ENCODE data around the gene EML4. TPM values are rescaled to one million over a fixed set of nuclear protein-coding genes. Genes with fewer than 3 reads are reported as not detected.
A peak's percentile ranks its signal among the peaks of the same experiment; 100 is the strongest.

The EML4 gene, protein sequence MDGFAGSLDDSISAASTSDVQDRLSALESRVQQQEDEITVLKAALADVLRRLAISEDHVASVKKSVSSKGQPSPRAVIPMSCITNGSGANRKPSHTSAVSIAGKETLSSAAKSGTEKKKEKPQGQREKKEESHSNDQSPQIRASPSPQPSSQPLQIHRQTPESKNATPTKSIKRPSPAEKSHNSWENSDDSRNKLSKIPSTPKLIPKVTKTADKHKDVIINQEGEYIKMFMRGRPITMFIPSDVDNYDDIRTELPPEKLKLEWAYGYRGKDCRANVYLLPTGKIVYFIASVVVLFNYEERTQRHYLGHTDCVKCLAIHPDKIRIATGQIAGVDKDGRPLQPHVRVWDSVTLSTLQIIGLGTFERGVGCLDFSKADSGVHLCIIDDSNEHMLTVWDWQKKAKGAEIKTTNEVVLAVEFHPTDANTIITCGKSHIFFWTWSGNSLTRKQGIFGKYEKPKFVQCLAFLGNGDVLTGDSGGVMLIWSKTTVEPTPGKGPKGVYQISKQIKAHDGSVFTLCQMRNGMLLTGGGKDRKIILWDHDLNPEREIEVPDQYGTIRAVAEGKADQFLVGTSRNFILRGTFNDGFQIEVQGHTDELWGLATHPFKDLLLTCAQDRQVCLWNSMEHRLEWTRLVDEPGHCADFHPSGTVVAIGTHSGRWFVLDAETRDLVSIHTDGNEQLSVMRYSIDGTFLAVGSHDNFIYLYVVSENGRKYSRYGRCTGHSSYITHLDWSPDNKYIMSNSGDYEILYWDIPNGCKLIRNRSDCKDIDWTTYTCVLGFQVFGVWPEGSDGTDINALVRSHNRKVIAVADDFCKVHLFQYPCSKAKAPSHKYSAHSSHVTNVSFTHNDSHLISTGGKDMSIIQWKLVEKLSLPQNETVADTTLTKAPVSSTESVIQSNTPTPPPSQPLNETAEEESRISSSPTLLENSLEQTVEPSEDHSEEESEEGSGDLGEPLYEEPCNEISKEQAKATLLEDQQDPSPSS
- total RNA-seq, result 10 to 100 TPM; 82.7 to 85.8 TPM
- polyA plus RNA-seq, result 10 to 100 TPM; 22.6 to 26.1 TPM
- long read RNA-seq, donor 1, full-length matches to known transcripts, result 26 of 35 reads
- long read RNA-seq, donor 1, partial matches to known transcripts, result 9 of 35 reads
- long read RNA-seq, donor 1, other reads (novel, unspliced or antisense), result 0 of 35 reads
- long read RNA-seq, donor 2, transcript EML4-205 (4 exons, 962 nt), result major isoform, 7 of 7 reads
- long read RNA-seq, donor 2, partial matches to known transcripts, result 0 of 7 reads
- long read RNA-seq, donor 2, other reads (novel, unspliced or antisense), result 0 of 7 reads
- long read RNA-seq, donor 3, full-length matches to known transcripts, result 12 of 21 reads
- long read RNA-seq, donor 3, partial matches to known transcripts, result 9 of 21 reads
- long read RNA-seq, donor 3, other reads (novel, unspliced or antisense), result 0 of 21 reads
- long read RNA-seq, donor 4, transcript EML4-205 (4 exons, 962 nt), result major isoform, 7 of 12 reads
- long read RNA-seq, donor 4, partial matches to known transcripts, result 5 of 12 reads
- long read RNA-seq, donor 4, other reads (novel, unspliced or antisense), result 0 of 12 reads
- long read RNA-seq, donor 5, full-length matches to known transcripts, result 23 of 41 reads
- long read RNA-seq, donor 5, partial matches to known transcripts, result 18 of 41 reads
- long read RNA-seq, donor 5, other reads (novel, unspliced or antisense), result 0 of 41 reads

- Histone ChIP-seq H3K36me3 (ENCODE audit: control insufficient read depth in 4 of 4, insufficient read depth in 4 of 4, low read length in 4 of 4) (no peaks in the 10 kb centered on the region), H3K9ac (ENCODE audit: insufficient read depth in 1 of 2, low read length in 2 of 2) (peak within 1 kb of the TSS; percentile 92), H3K4me3 (peak within 1 kb of the TSS; percentile 87), H3K9me3 (ENCODE audit: control insufficient read depth in 4 of 4, insufficient read depth in 3 of 4, low read length in 3 of 4) (no peaks in the 10 kb centered on the region), H3K4me1 (ENCODE audit: control insufficient read depth in 5 of 5, insufficient read depth in 5 of 5, low read length in 5 of 5) (peaks cover 0 to 36% (median 9%) of the 10 kb centered on the region in 5 donors), H3K27me3 (ENCODE audit: control insufficient read depth in 3 of 3, insufficient read depth in 3 of 3, low read length in 2 of 3) (no peaks in the 10 kb centered on the region), H3K27ac (ENCODE audit: low read depth in 1 of 2, low read length in 1 of 2) (peak within 1 kb of the TSS; percentile 76 to 96)
- TF ChIP-seq, protein P1, sequence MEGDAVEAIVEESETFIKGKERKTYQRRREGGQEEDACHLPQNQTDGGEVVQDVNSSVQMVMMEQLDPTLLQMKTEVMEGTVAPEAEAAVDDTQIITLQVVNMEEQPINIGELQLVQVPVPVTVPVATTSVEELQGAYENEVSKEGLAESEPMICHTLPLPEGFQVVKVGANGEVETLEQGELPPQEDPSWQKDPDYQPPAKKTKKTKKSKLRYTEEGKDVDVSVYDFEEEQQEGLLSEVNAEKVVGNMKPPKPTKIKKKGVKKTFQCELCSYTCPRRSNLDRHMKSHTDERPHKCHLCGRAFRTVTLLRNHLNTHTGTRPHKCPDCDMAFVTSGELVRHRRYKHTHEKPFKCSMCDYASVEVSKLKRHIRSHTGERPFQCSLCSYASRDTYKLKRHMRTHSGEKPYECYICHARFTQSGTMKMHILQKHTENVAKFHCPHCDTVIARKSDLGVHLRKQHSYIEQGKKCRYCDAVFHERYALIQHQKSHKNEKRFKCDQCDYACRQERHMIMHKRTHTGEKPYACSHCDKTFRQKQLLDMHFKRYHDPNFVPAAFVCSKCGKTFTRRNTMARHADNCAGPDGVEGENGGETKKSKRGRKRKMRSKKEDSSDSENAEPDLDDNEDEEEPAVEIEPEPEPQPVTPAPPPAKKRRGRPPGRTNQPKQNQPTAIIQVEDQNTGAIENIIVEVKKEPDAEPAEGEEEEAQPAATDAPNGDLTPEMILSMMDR (IDR thresholded peaks at IDR 0.05; ENCODE audit: control extremely low read depth, extremely low read depth), result no peak
- 0 to 1% methylated on average over 60 to 88 of the region's 88 CpGs for WGBS, 2 donors
- DNase-seq, result peak; percentile 92 to 95 (median 94)
- peak; percentile 98 for ATAC-seq (ENCODE audit: insufficient read depth, low FRiP score)
These were observed at the start of gene EML4 for GRCh38 chr2:42169100-42169873. Gene EML4 (plus strand): TSS chr2:42169353. CDS start chr2:42169612, 259 bp downstream.

GRCh38 chr2:42123426-42123825 lies 45.7 kb upstream of the EML4 start:
- Histone ChIP-seq H3K36me3 (ENCODE audit: control insufficient read depth in 4 of 4, insufficient read depth in 4 of 4, low read length in 4 of 4) (no peaks in the 10 kb centered on the region), H3K9me3 (ENCODE audit: control insufficient read depth in 4 of 4, insufficient read depth in 3 of 4, low read length in 3 of 4) (no peaks in the 10 kb centered on the region), H3K4me1 (ENCODE audit: control insufficient read depth in 5 of 5, insufficient read depth in 5 of 5, low read length in 5 of 5) (peaks cover 0 to 14% (median 7%) of the 10 kb centered on the region in 5 donors), H3K4me3 (no peak overlapping the region), H3K27ac (ENCODE audit: low read depth in 1 of 2, low read length in 1 of 2) (no peak overlapping the region), H3K27me3 (ENCODE audit: control insufficient read depth in 3 of 3, insufficient read depth in 3 of 3, low read length in 2 of 3) (no peaks in the 10 kb centered on the region), H3K9ac (ENCODE audit: insufficient read depth in 1 of 2, low read length in 2 of 2) (no peak overlapping the region)
- DNase-seq (no peak), ATAC-seq (ENCODE audit: insufficient read depth, low FRiP score) (no peak)
- TF ChIP-seq, protein P1 (IDR thresholded peaks at IDR 0.05; ENCODE audit: control extremely low read depth, extremely low read depth), result no peak
